Fibroblast of peridontal ligament (primary cell): ENCODE results near the gene EPB41L2.

ENCODE experiments used
- DNase-seq: peaks from one replicate; pipeline ENCODE4 v3.0.0-alpha.2; 2010; ENCODE audit errors: extremely low read depth

The EPB41L2 gene

DNA sequence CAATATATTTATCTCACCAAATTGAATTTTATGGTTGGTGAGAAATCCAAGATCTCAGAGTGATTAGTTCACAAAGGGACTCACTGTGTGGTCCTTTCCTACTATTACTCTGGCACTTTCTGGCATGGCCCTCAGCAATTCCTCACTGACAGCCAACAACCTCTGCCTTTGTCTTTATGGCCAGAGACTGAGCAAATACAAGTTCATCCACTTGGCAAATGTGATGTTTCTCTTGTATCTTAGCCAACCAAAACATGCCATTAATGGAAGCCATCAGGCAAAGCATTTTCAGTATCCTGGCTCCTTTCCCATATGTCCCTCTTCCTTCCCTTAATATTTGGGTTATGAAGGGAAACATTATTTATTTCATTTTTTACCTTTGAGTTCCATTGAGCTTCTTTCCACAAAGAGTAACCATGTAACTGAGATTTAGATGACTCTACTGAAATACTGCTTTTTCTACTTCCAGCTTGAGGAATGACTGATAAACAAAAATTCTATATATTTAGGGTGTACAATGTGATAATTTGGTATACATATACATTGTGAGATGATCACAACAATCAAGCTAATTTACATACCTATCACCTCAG lies 266.6 kb downstream of the EPB41L2 start:
- DNase-seq = peak; percentile 54

DNA sequence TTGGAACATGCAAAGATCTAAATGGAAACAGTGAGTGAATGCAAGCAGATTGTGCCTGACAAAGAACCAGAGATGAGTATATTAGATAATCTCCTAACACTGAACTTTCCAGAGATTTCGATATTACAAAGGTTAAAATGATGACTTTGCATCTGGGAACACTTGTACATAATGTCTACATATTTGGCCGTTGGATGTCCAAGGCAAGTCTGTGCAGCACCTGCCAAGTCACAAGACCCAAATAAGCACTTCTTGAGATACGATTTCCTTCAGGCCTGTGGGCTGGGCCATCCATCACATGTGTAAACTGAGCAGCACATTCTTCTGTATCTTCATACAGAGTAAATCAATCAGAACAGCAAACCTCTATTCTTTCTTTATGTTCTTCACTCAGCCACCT lies 268.3 kb downstream of the EPB41L2 start:
- no peak for DNase-seq

DNA sequence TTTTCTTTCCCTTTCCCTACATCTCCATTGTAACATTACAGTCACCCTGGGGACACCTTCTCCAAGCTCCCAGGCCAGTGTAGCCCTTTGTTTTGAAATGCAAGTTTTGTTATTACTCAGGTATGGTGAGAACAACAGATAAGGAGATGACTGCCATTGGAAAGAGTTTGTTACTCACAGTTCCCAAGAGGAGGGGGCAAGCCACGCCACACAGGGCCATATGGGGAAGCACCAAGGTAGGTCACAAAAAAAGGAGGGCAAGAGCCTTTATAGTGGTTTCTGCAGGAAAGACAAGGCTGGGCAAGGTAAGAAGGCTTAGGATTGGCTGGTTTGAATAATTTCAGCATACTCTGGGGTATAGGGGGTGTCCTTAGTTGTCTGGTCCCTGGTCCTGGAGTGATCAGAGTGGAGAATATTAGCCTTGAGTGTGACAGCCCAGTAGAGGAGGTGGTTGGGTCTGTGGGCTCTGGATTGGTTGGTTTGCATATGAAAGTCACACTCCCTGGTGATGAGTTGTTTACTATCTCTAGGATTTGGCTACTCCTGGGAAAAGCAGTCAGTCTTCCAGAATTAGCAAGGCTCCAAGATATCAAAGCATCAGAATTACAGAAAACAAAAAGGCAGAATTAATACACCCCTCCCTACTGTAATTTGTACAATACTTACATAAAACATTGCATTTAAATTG lies 268.9 kb downstream of the EPB41L2 start:
- no peak for DNase-seq
